Prostate gland (tissue), 2 donors: ENCODE measurements around the gene TLE1.

Experiments
- CTCF ChIP-seq, 4 experiments: fragments of 200-600 bp in 2 of 4; fragments of 450-650 bp in 2 of 4; sonication (generic) in 2 of 4; IDR thresholded peaks; 1 replicate in 3 of 4; 2 replicates in 1 of 4; pipeline ENCODE4 v1.5.1; 2016 to 2019; ENCODE audit warnings: antibody characterized with exemption in 4 of 4, mild to moderate bottlenecking in 2 of 4, moderate library complexity in 2 of 4
- POLR2A ChIP-seq: fragments of 450-650 bp; IDR thresholded peaks from one replicate; pipeline ENCODE4 v1.6.1; 2016; ENCODE audit warnings: antibody characterized with exemption, mild to moderate bottlenecking

DNA sequence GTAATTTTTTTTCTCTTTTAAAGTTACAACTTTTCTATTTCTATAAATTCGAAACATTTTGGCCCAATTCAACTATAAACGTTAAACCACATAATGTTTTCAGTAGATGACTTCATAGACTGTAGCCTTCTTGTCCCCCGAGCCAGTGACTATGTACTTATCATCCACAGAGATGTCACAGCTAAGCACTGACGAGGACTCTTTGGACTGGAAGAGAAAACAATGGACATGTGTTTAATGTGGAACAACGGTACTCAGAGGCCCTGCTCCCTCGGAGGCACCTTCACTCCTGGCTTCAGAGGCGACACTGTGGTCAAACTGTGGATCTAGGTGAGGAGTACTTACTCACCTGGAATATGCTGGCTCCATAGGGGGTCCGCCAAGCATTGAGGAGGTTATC lies 105.2 kb downstream of the TLE1 start:
- no peak for TF ChIP-seq CTCF (IDR thresholded peaks at IDR 0.05)
- TF ChIP-seq POLR2A, result no peak
